ENCODE data around the gene IGF1.

Gene IGF1

GRCh38 chr12:102426599-102427542 lies 53.5 kb downstream of the IGF1 start:
- DNase-seq (ENCODE audit: low read depth) = no peak

- DNase-seq (ENCODE audit: low read depth) = no peak
Measured at GRCh38 chr12:102425109-102426039, 55.0 kb downstream of the IGF1 start.

GRCh38 chr12:102423462-102423861 lies 56.9 kb downstream of the IGF1 start:
- no peak for DNase-seq (ENCODE audit: low read depth)

- no peak for DNase-seq (ENCODE audit: low read depth)
Measured at GRCh38 chr12:102421802-102422583, 58.4 kb downstream of the IGF1 start.

- no peak for DNase-seq (ENCODE audit: low read depth)
Measured at GRCh38 chr12:102419094-102419764, 61.1 kb downstream of the IGF1 start.

- DNase-seq (ENCODE audit: low read depth) = no peak
Measured at GRCh38 chr12:102417055-102417454, 63.3 kb downstream of the IGF1 start.

- DNase-seq (ENCODE audit: low read depth) = no peak
Measured at GRCh38 chr12:102415515-102415914, 64.8 kb downstream of the IGF1 start.

GRCh38 chr12:102413396-102413795 lies 67.0 kb downstream of the IGF1 start:
- DNase-seq (ENCODE audit: low read depth) = no peak

GRCh38 chr12:102410511-102410910 lies 69.9 kb downstream of the IGF1 start:
- no peak for DNase-seq (ENCODE audit: low read depth)

- no peak for DNase-seq (ENCODE audit: low read depth)
Measured at GRCh38 chr12:102408487-102409297, 71.7 kb downstream of the IGF1 start.

- no peak for DNase-seq (ENCODE audit: low read depth)
Measured at GRCh38 chr12:102407776-102408486, 72.4 kb downstream of the IGF1 start.

- no peak for DNase-seq (ENCODE audit: low read depth)
Measured at GRCh38 chr12:102406033-102406584, 74.3 kb downstream of the IGF1 start.

- no peak for DNase-seq (ENCODE audit: low read depth)
Measured at GRCh38 chr12:102401087-102401486, 79.3 kb downstream of the IGF1 start.

GRCh38 chr12:102399653-102400052 lies 80.7 kb downstream of the IGF1 start:
- no peak for DNase-seq (ENCODE audit: low read depth)

- DNase-seq (ENCODE audit: low read depth) = no peak
Measured at GRCh38 chr12:102396276-102396675, 84.1 kb downstream of the IGF1 start.

GRCh38 chr12:102394200-102394599 lies 86.2 kb downstream of the IGF1 start:
- no peak for DNase-seq (ENCODE audit: low read depth)

- DNase-seq (ENCODE audit: low read depth) = no peak
Measured at GRCh38 chr12:102390068-102390467, 90.3 kb downstream of the IGF1 start.

GRCh38 chr12:102388469-102388868 lies 91.9 kb downstream of the IGF1 start:
- DNase-seq (ENCODE audit: low read depth) = no peak

- DNase-seq (ENCODE audit: low read depth) = no peak
Measured at GRCh38 chr12:102385343-102385742, 95.0 kb downstream of the IGF1 start.

Measured in stimulated activated CD8-positive, alpha-beta memory T cell treated with anti-CD3 and anti-CD28 coated beads, Interleukin-15, amount 100 ng/mL, for 24 hours (primary cell).